Measurements from ENCODE around the gene UAP1L1. TPM values are rescaled to one million over a fixed set of nuclear protein-coding genes. Genes with fewer than 3 reads are reported as not detected.
A peak's percentile ranks its signal among the peaks of the same experiment; 100 is the strongest.

Gene UAP1L1
- total and polyA plus RNA-seq, 7 donors: 2.9 to 9.6 (median 5.7) TPM

- peaks cover 0 to 9% (median 0%) of the 10 kb centered on the region in 3 donors for H3K27me3 ChIP-seq
- peak overlapping the region in 2 of 4 donors; percentile 17 to 24 for H3K4me3 ChIP-seq
- 23 to 25% methylated on average over 15 of the region's 15 CpGs for WGBS, 2 donors
- no peaks in the 10 kb centered on the region for H3K9me3 ChIP-seq
- peaks cover 0 to 17% (median 15%) of the 10 kb centered on the region in 4 donors for H3K4me1 ChIP-seq
- no peak for TF ChIP-seq POLR2A (IDR thresholded peaks at IDR 0.05)
- TF ChIP-seq, protein P1, sequence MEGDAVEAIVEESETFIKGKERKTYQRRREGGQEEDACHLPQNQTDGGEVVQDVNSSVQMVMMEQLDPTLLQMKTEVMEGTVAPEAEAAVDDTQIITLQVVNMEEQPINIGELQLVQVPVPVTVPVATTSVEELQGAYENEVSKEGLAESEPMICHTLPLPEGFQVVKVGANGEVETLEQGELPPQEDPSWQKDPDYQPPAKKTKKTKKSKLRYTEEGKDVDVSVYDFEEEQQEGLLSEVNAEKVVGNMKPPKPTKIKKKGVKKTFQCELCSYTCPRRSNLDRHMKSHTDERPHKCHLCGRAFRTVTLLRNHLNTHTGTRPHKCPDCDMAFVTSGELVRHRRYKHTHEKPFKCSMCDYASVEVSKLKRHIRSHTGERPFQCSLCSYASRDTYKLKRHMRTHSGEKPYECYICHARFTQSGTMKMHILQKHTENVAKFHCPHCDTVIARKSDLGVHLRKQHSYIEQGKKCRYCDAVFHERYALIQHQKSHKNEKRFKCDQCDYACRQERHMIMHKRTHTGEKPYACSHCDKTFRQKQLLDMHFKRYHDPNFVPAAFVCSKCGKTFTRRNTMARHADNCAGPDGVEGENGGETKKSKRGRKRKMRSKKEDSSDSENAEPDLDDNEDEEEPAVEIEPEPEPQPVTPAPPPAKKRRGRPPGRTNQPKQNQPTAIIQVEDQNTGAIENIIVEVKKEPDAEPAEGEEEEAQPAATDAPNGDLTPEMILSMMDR (IDR thresholded peaks at IDR 0.05): no peak
- TF ChIP-seq POLR2AphosphoS5 (IDR thresholded peaks at IDR 0.05): no peak
- no peak for TF ChIP-seq EP300 (IDR thresholded peaks at IDR 0.05)
- no peak overlapping the region for H3K27ac ChIP-seq
- peaks cover 0 to 7% (median 5%) of the 10 kb centered on the region in 4 donors for H3K36me3 ChIP-seq
- no peak for DNase-seq
- intact Hi-C loops (cut with DNase I): loop anchor here (10.0 kb wide), 1 partner anchor 189 kb away; the partner anchor contains the start of genes AJM1 and PHPT1
Observed at GRCh38 chr9:137034039-137034708, 43.1 kb upstream of the UAP1L1 start.

DNA sequence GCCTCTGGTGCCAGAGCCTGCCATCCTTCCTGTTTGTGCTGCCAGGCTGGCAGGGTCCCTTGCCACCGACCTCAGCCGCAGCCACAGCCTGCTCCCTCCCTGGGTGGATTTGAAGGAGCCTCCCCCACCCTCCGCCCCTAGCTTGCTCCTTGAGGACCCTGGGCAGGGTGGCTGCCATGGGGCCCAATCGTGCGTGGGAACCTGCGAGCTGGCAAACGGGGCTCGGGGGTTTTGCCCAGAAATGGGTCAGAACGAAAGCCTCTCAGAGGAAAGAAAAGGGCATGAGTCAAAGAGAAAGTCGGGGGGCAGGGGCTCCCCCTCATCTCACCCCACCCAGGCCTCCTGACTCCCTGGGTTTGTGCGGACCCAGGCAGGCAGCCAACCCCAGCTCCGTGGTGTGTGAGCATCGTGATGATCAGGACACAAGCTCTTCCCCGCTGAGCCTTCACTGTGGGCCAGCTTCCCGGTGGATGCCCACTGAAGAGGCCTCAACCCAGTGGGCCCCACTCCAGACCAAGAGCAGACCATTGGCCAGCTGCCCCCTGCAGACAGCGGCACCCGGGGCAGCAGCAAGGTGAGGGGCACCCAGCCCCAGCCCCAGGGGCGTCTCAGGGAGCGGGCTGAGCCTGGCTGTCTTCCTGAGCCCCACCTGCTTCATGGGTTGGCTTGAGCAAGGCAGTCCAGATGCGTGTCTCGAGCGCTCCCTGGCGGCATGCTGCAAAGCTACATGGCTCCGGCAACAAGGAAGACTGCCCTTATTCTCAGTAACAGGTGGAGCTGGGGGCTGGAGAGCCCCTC lies 42.4 kb upstream of the UAP1L1 start:
- no peak overlapping the region for H3K27ac ChIP-seq
- peak; percentile 89 for DNase-seq
- intact Hi-C loops (cut with DNase I): loop anchor here (1.0 to 10.0 kb wide), 2 partner anchors 190 to 248 kb away; partner anchors contain the start of genes AJM1 and PHPT1
- peaks cover 0 to 10% (median 9%) of the 10 kb centered on the region in 4 donors for H3K4me1 ChIP-seq
- TF ChIP-seq, protein P1 (IDR thresholded peaks at IDR 0.05): peak; percentile 80 to 92 (median 86)
- TF ChIP-seq POLR2AphosphoS5 (IDR thresholded peaks at IDR 0.05): no peak
- H3K4me3 ChIP-seq: no peak overlapping the region
- H3K9me3 ChIP-seq: no peaks in the 10 kb centered on the region
- peaks cover 0 to 9% (median 0%) of the 10 kb centered on the region in 3 donors for H3K27me3 ChIP-seq
- H3K36me3 ChIP-seq: peaks cover 0 to 14% (median 12%) of the 10 kb centered on the region in 4 donors
- 5 to 7% methylated on average over 24 of the region's 24 CpGs for WGBS, 2 donors

DNA sequence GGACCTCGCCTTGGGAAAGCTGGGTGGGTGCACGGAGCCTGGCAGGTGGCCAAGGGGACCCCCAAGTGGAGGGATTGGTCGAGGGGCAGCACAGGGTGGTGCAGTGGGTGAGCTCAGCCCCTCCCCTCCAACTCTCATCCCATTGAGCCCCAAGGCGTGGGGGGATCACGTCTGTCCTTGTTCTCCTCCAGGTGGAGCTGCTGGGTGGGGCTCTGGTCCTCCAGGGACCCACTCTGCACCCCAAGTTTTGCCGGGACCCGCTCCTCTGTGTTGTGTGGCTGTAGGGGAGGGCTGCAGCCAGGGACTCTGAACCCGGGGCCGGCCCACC lies 41.8 kb upstream of the UAP1L1 start:
- Histone ChIP-seq H3K27ac (no peak overlapping the region), H3K4me3 (no peak overlapping the region), H3K9me3 (no peaks in the 10 kb centered on the region), H3K27me3 (peaks cover 0 to 9% (median 0%) of the 10 kb centered on the region in 3 donors), H3K36me3 (peaks cover 0 to 20% (median 16%) of the 10 kb centered on the region in 4 donors), H3K4me1 (peaks cover 0 to 10% (median 9%) of the 10 kb centered on the region in 4 donors)
- intact Hi-C loops (cut with DNase I): loop anchor here (1.0 to 10.0 kb wide), 2 partner anchors 191 to 248 kb away; partner anchors contain the start of genes AJM1 and PHPT1
- no peak for TF ChIP-seq EP300 (IDR thresholded peaks at IDR 0.05)
- TF ChIP-seq POLR2AphosphoS5 (IDR thresholded peaks at IDR 0.05): no peak
- TF ChIP-seq POLR2A (IDR thresholded peaks at IDR 0.05): no peak
- TF ChIP-seq, protein P1 (IDR thresholded peaks at IDR 0.05): peak in 2 of 4 experiments; percentile 11 to 20
- DNase-seq: no peak
- WGBS, 2 donors: 33 to 35% methylated on average over 9 of the region's 9 CpGs

GRCh38 chr9:137035937-137036336 lies 41.4 kb upstream of the UAP1L1 start:
- Histone ChIP-seq H3K9me3 (no peaks in the 10 kb centered on the region), H3K27me3 (peaks cover 0 to 9% (median 0%) of the 10 kb centered on the region in 3 donors), H3K27ac (no peak overlapping the region), H3K4me3 (no peak overlapping the region), H3K36me3 (peaks cover 0 to 24% (median 16%) of the 10 kb centered on the region in 4 donors), H3K4me1 (peaks cover 0 to 10% (median 9%) of the 10 kb centered on the region in 4 donors)
- no peak for DNase-seq
- TF ChIP-seq EP300 (IDR thresholded peaks at IDR 0.05) (no peak), POLR2AphosphoS5 (IDR thresholded peaks at IDR 0.05) (no peak), POLR2A (IDR thresholded peaks at IDR 0.05) (no peak)
- TF ChIP-seq, protein P1 (IDR thresholded peaks at IDR 0.05): no peak
- 82 to 85% methylated on average over 8 of the region's 8 CpGs for WGBS, 2 donors
- intact Hi-C loops (cut with DNase I): loop anchor here (1.0 to 10.0 kb wide), 2 partner anchors 191 to 249 kb away; partner anchors contain the start of genes AJM1 and PHPT1
